SK-N-MC (cell line): ENCODE results near the gene TIPARP.

ENCODE experiments used
- EZH2 ChIP-seq: fragments of 200-600 bp; sonication (generic); IDR thresholded peaks from one replicate; pipeline ENCODE4 v1.6.1; 2017; ENCODE audit warnings: antibody characterized with exemption
- FOXP2 ChIP-seq: optimal IDR thresholded peaks from 2 replicates; pipeline ENCODE3; 2011; ENCODE audit warnings: mild to moderate bottlenecking, moderate library complexity; ENCODE audit not compliant: insufficient read depth; ENCODE audit errors: extremely low read length, control extremely low read depth
- POLR2AphosphoS5 ChIP-seq: IDR thresholded peaks from 2 replicates; pipeline ENCODE4 v1.6.1; 2012; ENCODE audit warnings: mild to moderate bottlenecking, low read depth, low read length, borderline replicate concordance

DNA sequence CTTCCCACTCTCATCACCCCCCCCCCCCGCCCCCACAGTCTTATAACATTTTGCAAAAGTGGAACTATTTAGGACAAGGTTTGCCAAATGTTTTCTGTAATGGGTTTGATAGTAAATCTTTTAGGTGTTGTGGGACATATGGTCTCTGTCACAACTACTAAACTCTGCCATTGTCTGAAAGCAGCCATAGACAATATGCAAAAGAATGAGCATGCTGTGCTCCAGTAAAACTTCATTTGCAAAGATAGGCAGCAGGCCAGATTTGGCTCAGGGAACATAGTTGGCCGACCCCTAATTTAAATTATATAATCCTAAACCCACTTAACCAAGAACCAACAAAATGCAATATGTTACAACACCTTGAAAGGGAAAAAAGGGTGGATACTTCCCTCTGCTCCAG lies 46.4 kb downstream of the TIPARP start:
- TF ChIP-seq POLR2AphosphoS5 (no peak), EZH2 (no peak), FOXP2 (no peak)
